MCF 10A (cell line): ENCODE measurements around the gene IL4R. TPM values are rescaled to one million over a fixed set of nuclear protein-coding genes. Genes with fewer than 3 reads are reported as not detected.
A peak's percentile ranks its signal among the peaks of the same experiment; 100 is the strongest.

Experiments
- BruUV-seq: library from RNA; stranded (reverse); fragments of 400-500 nt; replicated peaks from 2 replicates; lab custom pipeline; 2021; lab: Mats Ljungman, UMichigan
- CTCF ChIA-PET: fragments of 300-600 bp; sonication (Branson Sonifier 250); formaldehyde crosslinking; extraction: SDS; loops from one replicate; lab custom pipeline; 2021; ENCODE audit warnings: antibody characterized with exemption, inconsistent platforms; lab: Yijun Ruan, JAX
- POLR2A ChIA-PET: fragments of 300-600, 350-650 bp; sonication (Branson Sonifier 250); formaldehyde crosslinking; extraction: SDS; loops from one replicate; lab custom pipeline; 2020; ENCODE audit warnings: antibody characterized with exemption, inconsistent platforms; lab: Yijun Ruan, JAX
- DNase-seq: peaks from one replicate; pipeline ENCODE4 v3.0.0-alpha.2; 2018; ENCODE audit not compliant: unreplicated experiment
- H3K27ac Mint-ChIP-seq: one replicate; pipeline ENCODE4 v1.8.0; 2022; ENCODE audit warnings: mild to moderate bottlenecking, low read depth, mixed read lengths; ENCODE audit not compliant: unreplicated experiment
- H3K27me3 Mint-ChIP-seq: one replicate; pipeline ENCODE4 v1.8.0; 2022; ENCODE audit warnings: mixed read lengths; ENCODE audit not compliant: insufficient read depth, unreplicated experiment
- H3K36me3 Mint-ChIP-seq: one replicate; pipeline ENCODE4 v1.8.0; 2022; ENCODE audit warnings: mild to moderate bottlenecking, moderate library complexity, mixed read lengths; ENCODE audit not compliant: insufficient read depth, unreplicated experiment
- H3K4me1 Mint-ChIP-seq: one replicate; pipeline ENCODE4 v1.8.0; 2022; ENCODE audit warnings: mixed read lengths; ENCODE audit not compliant: insufficient read depth, unreplicated experiment
- H3K4me3 Mint-ChIP-seq: one replicate; pipeline ENCODE4 v1.8.0; 2022; ENCODE audit warnings: mild to moderate bottlenecking, moderate library complexity, mixed read lengths; ENCODE audit not compliant: unreplicated experiment
- H3K9me3 Mint-ChIP-seq: one replicate; pipeline ENCODE4 v1.8.0; 2022; ENCODE audit warnings: mixed read lengths; ENCODE audit not compliant: unreplicated experiment
- CTCF ChIP-seq: fragments of 200-600 bp; IDR thresholded peaks from one replicate; pipeline ENCODE4 v1.8.0; 2022; ENCODE audit warnings: antibody characterized with exemption, mild to moderate bottlenecking; ENCODE audit not compliant: unreplicated experiment
- intact Hi-C: fragments of 100-400 bp; cut with micrococcal nuclease; formaldehyde crosslinking; loops from 2 replicates; pipeline ENCODE4 v1.14.1; 2022
- total RNA-seq: library from RNA; stranded (reverse); gene quantifications from 2 replicates; pipeline ENCODE4 v1.2.3, GENCODE V29; 2022

IL4R gene
- total RNA-seq, 1 experiment from 2014 or later = 51.9 TPM

GRCh38 chr16:27321013-27321915 is 7.5 kb downstream of the IL4R start:
- ChIA-PET POLR2A (interaction anchor here (0.7 to 2.5 kb wide), 8 partner anchors 9 to 118 kb away, joined by 3 to 9 read pairs (median 5); partner anchors contain the start of genes KDM8 and NSMCE1), CTCF (interaction anchor here (0.5 to 2.5 kb wide), 4 partner anchors 11 to 170 kb away, joined by 3 to 18 read pairs (median 3); no protein-coding TSS in a partner anchor)
- H3K27ac Mint-ChIP-seq = peak overlapping the region; percentile 61
- no peak for TF ChIP-seq CTCF
- H3K9me3 Mint-ChIP-seq = no peaks in the 10 kb centered on the region
- H3K27me3 Mint-ChIP-seq = no peaks in the 10 kb centered on the region
- peaks cover 57% of the 10 kb centered on the region for H3K4me1 Mint-ChIP-seq
- no TSS peak for BruUV-seq
- H3K36me3 Mint-ChIP-seq = peaks cover 21% of the 10 kb centered on the region
- intact Hi-C loops = no loop called here
- no peak overlapping the region for H3K4me3 Mint-ChIP-seq
- DNase-seq = peak; percentile 81

GRCh38 chr16:27322858-27323780 is 9.3 kb downstream of the IL4R start:
- ChIA-PET CTCF (interaction anchor here (0.9 to 2.5 kb wide), 3 partner anchors 45 to 168 kb away, joined by 3 to 18 read pairs (median 3); no protein-coding TSS in a partner anchor), POLR2A (interaction anchor here (0.8 to 1.5 kb wide), 6 partner anchors 10 to 88 kb away, joined by 3 to 5 read pairs (median 4); partner anchors contain the start of gene NSMCE1)
- Mint-ChIP-seq H3K36me3 (peaks cover 21% of the 10 kb centered on the region), H3K4me1 (peaks cover 56% of the 10 kb centered on the region), H3K27me3 (no peaks in the 10 kb centered on the region), H3K4me3 (no peak overlapping the region), H3K27ac (peak overlapping the region; percentile 64), H3K9me3 (no peaks in the 10 kb centered on the region)
- no TSS peak for BruUV-seq
- TF ChIP-seq CTCF = no peak
- DNase-seq = peak; percentile 81
- intact Hi-C loops = no loop called here

- no peak for DNase-seq
- Mint-ChIP-seq H3K4me1 (peaks cover 47% of the 10 kb centered on the region), H3K36me3 (peaks cover 13% of the 10 kb centered on the region), H3K4me3 (no peak overlapping the region), H3K9me3 (no peaks in the 10 kb centered on the region), H3K27me3 (no peaks in the 10 kb centered on the region), H3K27ac (peak overlapping the region; percentile 64)
- TF ChIP-seq CTCF = no peak
- ChIA-PET CTCF (interaction anchor here (0.7 to 2.7 kb wide), 6 partner anchors 7 to 89 kb away, joined by 3 to 14 read pairs (median 3); partner anchors contain the start of gene NSMCE1), POLR2A (interaction anchor here (0.6 kb wide), 1 partner anchor 120 kb away, joined by 3 read pairs; the partner anchor contains the start of gene KDM8)
- no TSS peak for BruUV-seq
- intact Hi-C loops = no loop called here
Measured at GRCh38 chr16:27323781-27324561, 10.2 kb downstream of the IL4R start.
